ENCODE measurements around the gene ZNF516.

ZNF516 gene

GRCh38 chr18:76353046-76353445 lies 142.0 kb downstream of the ZNF516 start:
- no peak for DNase-seq (ENCODE audit: low read depth)
- no peak for TF ChIP-seq CTCF (conservative IDR thresholded peaks at IDR 0.05; ENCODE audit: low read length)
- H3K4me3 ChIP-seq (ENCODE audit: low read length), result no peak overlapping the region

GRCh38 chr18:76351961-76352581 lies 143.0 kb downstream of the ZNF516 start:
- peak; percentile 92 for DNase-seq (ENCODE audit: low read depth)
- H3K4me3 ChIP-seq (ENCODE audit: low read length), result peak overlapping the region; percentile 53
- TF ChIP-seq CTCF (conservative IDR thresholded peaks at IDR 0.05; ENCODE audit: low read length), result no peak

- no peak for TF ChIP-seq CTCF (conservative IDR thresholded peaks at IDR 0.05; ENCODE audit: low read length)
- H3K4me3 ChIP-seq (ENCODE audit: low read length), result no peak overlapping the region
- DNase-seq (ENCODE audit: low read depth), result no peak
Observed at GRCh38 chr18:76350134-76351025, 144.7 kb downstream of the ZNF516 start.

GRCh38 chr18:76349067-76349715 lies 145.9 kb downstream of the ZNF516 start:
- DNase-seq (ENCODE audit: low read depth), result peak; percentile 61
- no peak overlapping the region; the same call in 1 of the 2 replicates for H3K4me3 ChIP-seq (ENCODE audit: low read length)
- TF ChIP-seq CTCF (conservative IDR thresholded peaks at IDR 0.05; ENCODE audit: low read length), result peak; percentile 91

GRCh38 chr18:76348267-76349066 lies 146.6 kb downstream of the ZNF516 start:
- H3K4me3 ChIP-seq (ENCODE audit: low read length), result no peak overlapping the region; the same call in 1 of the 2 replicates
- TF ChIP-seq CTCF (conservative IDR thresholded peaks at IDR 0.05; ENCODE audit: low read length), result no peak
- no peak for DNase-seq (ENCODE audit: low read depth)

DNA sequence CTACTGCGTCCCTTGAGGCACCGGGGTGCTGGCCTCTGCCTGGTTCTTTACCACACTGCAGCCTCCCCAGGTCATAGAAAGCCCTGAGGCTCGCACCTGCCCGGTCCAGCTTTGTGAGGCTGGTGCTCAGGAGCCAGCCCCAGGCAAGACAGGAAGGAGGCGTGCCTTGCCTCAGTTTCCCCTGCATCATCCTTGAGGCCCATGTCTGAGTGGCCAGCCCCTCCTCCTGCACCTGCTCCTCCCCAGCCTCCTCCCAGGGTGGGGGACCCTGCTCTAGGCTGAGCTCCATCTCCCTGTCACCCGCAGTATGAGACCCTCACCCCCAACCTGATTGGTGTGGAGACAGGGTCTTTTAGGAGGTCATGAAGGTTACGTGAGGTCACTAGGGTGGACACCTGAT lies 147.7 kb downstream of the ZNF516 start:
- no peak overlapping the region for H3K4me3 ChIP-seq (ENCODE audit: low read length)
- DNase-seq (ENCODE audit: low read depth), result no peak
- no peak for TF ChIP-seq CTCF (conservative IDR thresholded peaks at IDR 0.05; ENCODE audit: low read length)
